ENCODE results near the gene TMC8.

DNA sequence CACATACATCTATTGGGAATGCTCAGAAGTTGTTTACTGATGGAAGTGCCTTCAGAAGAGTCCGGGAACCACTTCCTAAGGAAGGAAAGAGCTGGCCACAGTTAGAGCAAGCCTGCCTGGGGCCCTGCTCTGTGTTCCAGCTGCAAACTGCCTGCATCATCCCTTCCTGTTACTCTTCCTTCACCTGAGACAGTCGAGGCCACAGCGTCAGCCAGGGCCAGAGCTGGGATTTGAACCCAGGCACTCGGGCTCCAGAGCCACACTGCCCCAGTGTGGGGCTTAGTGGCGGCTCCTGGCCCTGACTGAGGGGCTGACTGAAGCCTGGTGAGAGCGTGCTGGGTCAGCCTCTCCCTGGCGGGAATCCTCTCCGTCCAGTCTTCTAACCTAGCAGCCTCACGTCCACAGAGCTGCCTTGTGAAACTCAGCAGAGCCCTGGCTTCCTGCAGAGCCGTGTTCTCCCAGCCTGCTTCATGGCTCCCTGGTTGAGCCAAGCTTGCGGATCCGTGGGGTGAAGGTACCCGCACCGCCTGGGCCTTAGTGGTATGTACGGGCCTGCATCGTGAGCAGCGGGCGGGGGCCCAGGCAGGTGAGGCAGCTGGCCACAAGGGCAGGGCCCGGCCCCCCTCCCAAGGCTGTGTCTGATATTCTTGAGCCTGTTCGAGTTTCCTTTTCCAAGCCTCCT is 11.0 kb downstream of the TMC8 start:
- TF ChIP-seq, protein P1, sequence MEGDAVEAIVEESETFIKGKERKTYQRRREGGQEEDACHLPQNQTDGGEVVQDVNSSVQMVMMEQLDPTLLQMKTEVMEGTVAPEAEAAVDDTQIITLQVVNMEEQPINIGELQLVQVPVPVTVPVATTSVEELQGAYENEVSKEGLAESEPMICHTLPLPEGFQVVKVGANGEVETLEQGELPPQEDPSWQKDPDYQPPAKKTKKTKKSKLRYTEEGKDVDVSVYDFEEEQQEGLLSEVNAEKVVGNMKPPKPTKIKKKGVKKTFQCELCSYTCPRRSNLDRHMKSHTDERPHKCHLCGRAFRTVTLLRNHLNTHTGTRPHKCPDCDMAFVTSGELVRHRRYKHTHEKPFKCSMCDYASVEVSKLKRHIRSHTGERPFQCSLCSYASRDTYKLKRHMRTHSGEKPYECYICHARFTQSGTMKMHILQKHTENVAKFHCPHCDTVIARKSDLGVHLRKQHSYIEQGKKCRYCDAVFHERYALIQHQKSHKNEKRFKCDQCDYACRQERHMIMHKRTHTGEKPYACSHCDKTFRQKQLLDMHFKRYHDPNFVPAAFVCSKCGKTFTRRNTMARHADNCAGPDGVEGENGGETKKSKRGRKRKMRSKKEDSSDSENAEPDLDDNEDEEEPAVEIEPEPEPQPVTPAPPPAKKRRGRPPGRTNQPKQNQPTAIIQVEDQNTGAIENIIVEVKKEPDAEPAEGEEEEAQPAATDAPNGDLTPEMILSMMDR (IDR thresholded peaks at IDR 0.05; ENCODE audit: control extremely low read depth in 1 of 3, insufficient read depth in 1 of 3, low read depth in 1 of 3, low read length in 3 of 3): no peak
- TF ChIP-seq KDM1A (IDR thresholded peaks at IDR 0.05; ENCODE audit: borderline replicate concordance, low read length) (no peak), ZNF274 (IDR thresholded peaks at IDR 0.05; ENCODE audit: borderline replicate concordance, extremely low read depth, low read length) (no peak), SP2 (IDR thresholded peaks at IDR 0.05; ENCODE audit: low read length) (no peak), RAD21 (IDR thresholded peaks at IDR 0.05 in 1 of 2, conservative IDR thresholded peaks at IDR 0.05 in 1 of 2; ENCODE audit: low read depth in 2 of 2, low read length in 2 of 2) (no peak), JUND (IDR thresholded peaks at IDR 0.05; ENCODE audit: low read length) (no peak), TAF7 (optimal IDR thresholded peaks at IDR 0.05; ENCODE audit: borderline replicate concordance, low read depth, low read length) (no peak), CHD1 (IDR thresholded peaks at IDR 0.05; ENCODE audit: low read depth, low read length) (no peak), CEBPB (IDR thresholded peaks at IDR 0.05; ENCODE audit: low read depth, low read length) (no peak), SP1 (IDR thresholded peaks at IDR 0.05; ENCODE audit: low read depth, low read length) (no peak), YY1 (IDR thresholded peaks at IDR 0.05; ENCODE audit: low read depth, low read length) (no peak), POLR2A (IDR thresholded peaks at IDR 0.05; ENCODE audit: control extremely low read depth in 1 of 2, low read depth in 2 of 2, low read length in 2 of 2) (no peak)

All from H1 (cell line).